Brain microvascular endothelial cell (primary cell): ENCODE results near the gene GANC.
"Not testable (repeated sequence)": the region's sequence is repeated elsewhere in the genome, so short reads cannot be mapped to it uniquely, and the experiment has no call there.

Experiments
- DNase-seq: peaks from one replicate; pipeline ENCODE4 v3.0.0-alpha.2; 2020
- H3K27ac ChIP-seq: fragments of 250-450 bp; sonication (Bioruptor Pico); 2 replicates; pipeline ENCODE4 v1.5.1; 2020; ENCODE audit warnings: mild to moderate bottlenecking, moderate library complexity
- H3K27me3 ChIP-seq: fragments of 250-450 bp; sonication (Bioruptor Pico); replicated peaks from 2 replicates; pipeline ENCODE4 v1.5.1; 2020; ENCODE audit warnings: mild to moderate bottlenecking
- H3K36me3 ChIP-seq: fragments of 250-450 bp; sonication (Bioruptor Pico); replicated peaks from 2 replicates; pipeline ENCODE4 v1.5.1; 2020; ENCODE audit warnings: mild to moderate bottlenecking
- H3K4me3 ChIP-seq: 2 replicates; pipeline ENCODE4 v1.5.1; 2011; ENCODE audit warnings: low read depth, mild to moderate bottlenecking, control low read depth, low read length, moderate library complexity
- CTCF ChIP-seq: IDR thresholded peaks from 2 replicates; pipeline ENCODE4 v1.5.1; 2011; ENCODE audit warnings: low read depth, mild to moderate bottlenecking, moderate library complexity, low read length, control low read depth, inconsistent platforms; ENCODE audit errors: missing control alignments
- in situ Hi-C: cut with HindIII; loops from 2 replicates; pipeline ENCODE4 v1.10.0; 2017; ENCODE audit warnings: low sequenced_read_pairs, low pct_ligation_motif_present

The GANC gene

GRCh38 chr15:42313463-42313862 is 40.5 kb downstream of the GANC start:
- Histone ChIP-seq H3K36me3 (no peaks in the 10 kb centered on the region), H3K4me3 (no peak overlapping the region), H3K27ac (no peak overlapping the region), H3K27me3 (no peaks in the 10 kb centered on the region)
- in situ Hi-C loops: no loop called here
- TF ChIP-seq CTCF: no peak
- DNase-seq: no peak

- H3K27me3 ChIP-seq: no peaks in the 10 kb centered on the region
- TF ChIP-seq CTCF: no peak
- in situ Hi-C loops: no loop called here
- no peak overlapping the region for H3K27ac ChIP-seq
- H3K36me3 ChIP-seq: no peaks in the 10 kb centered on the region
- DNase-seq: no peak
- no peak overlapping the region for H3K4me3 ChIP-seq
These were observed 41.8 kb downstream of the GANC start for GRCh38 chr15:42314818-42315217.

GRCh38 chr15:42315521-42315920 is 42.5 kb downstream of the GANC start:
- TF ChIP-seq CTCF: no peak
- in situ Hi-C loops: no loop called here
- Histone ChIP-seq H3K27ac (no peak overlapping the region), H3K36me3 (no peaks in the 10 kb centered on the region), H3K27me3 (no peaks in the 10 kb centered on the region), H3K4me3 (no peak overlapping the region)
- no peak for DNase-seq

GRCh38 chr15:42316282-42316805 is 43.3 kb downstream of the GANC start:
- H3K27me3 ChIP-seq, H3K36me3 ChIP-seq, H3K4me3 ChIP-seq, DNase-seq, H3K27ac ChIP-seq, in situ Hi-C loops: not testable (repeated sequence)

- in situ Hi-C loops: no loop called here
- DNase-seq: no peak
- Histone ChIP-seq H3K36me3 (no peaks in the 10 kb centered on the region), H3K27ac (no peak overlapping the region), H3K4me3 (no peak overlapping the region), H3K27me3 (no peaks in the 10 kb centered on the region)
- no peak for TF ChIP-seq CTCF
These were observed 46.2 kb downstream of the GANC start for GRCh38 chr15:42319206-42319605.

GRCh38 chr15:42324308-42324707 is 51.3 kb downstream of the GANC start:
- Histone ChIP-seq H3K4me3 (no peak overlapping the region), H3K36me3 (no peaks in the 10 kb centered on the region), H3K27me3 (no peaks in the 10 kb centered on the region), H3K27ac (no peak overlapping the region)
- no peak for DNase-seq
- no peak for TF ChIP-seq CTCF
- in situ Hi-C loops: no loop called here
